HEK293T (cell line): ENCODE data around the gene APEX1.
A peak's percentile ranks its signal among the peaks of the same experiment; 100 is the strongest.
"Not testable (repeated sequence)": the region's sequence is repeated elsewhere in the genome, so short reads cannot be mapped to it uniquely, and the experiment has no call there.

Source experiments
- CTCF ChIA-PET: fragments of 350-600 bp; formaldehyde crosslinking; extraction: SDS; loops from one replicate; lab custom pipeline; 2021; ENCODE audit warnings: antibody characterized with exemption, inconsistent platforms; lab: Yijun Ruan, JAX
- POLR2A ChIA-PET: fragments of 350-600 bp; formaldehyde crosslinking; extraction: SDS; loops from one replicate; lab custom pipeline; 2020; ENCODE audit warnings: antibody characterized with exemption, inconsistent platforms; lab: Yijun Ruan, JAX
- DNase-seq: peaks from one replicate; pipeline ENCODE4 v3.0.0; 2012; ENCODE audit warnings: mixed read lengths; ENCODE audit errors: extremely low spot score
- ARNT ChIP-seq: fragments of 450-650 bp; IDR thresholded peaks from 2 replicates; pipeline ENCODE4 v1.6.1; 2017; ENCODE audit warnings: mild to moderate bottlenecking
- BHLHE40 ChIP-seq: fragments of 450-650 bp; IDR thresholded peaks from 2 replicates; pipeline ENCODE4 v1.6.1; 2016; ENCODE audit warnings: mild to moderate bottlenecking, moderate library complexity, borderline replicate concordance
- CTBP1 ChIP-seq: fragments of 450-650 bp; IDR thresholded peaks from 2 replicates; pipeline ENCODE4 v1.6.1; 2016; ENCODE audit warnings: borderline replicate concordance
- ELF4 ChIP-seq: fragments of 450-650 bp; IDR thresholded peaks from 2 replicates; pipeline ENCODE4 v1.6.1; 2017; ENCODE audit warnings: antibody characterized with exemption
- FOXA1 ChIP-seq: fragments of 450-650 bp; IDR thresholded peaks from 2 replicates; pipeline ENCODE4 v1.6.1; 2016; ENCODE audit warnings: mild to moderate bottlenecking
- FOXK2 ChIP-seq: fragments of 450-650 bp; IDR thresholded peaks from 2 replicates; pipeline ENCODE4 v1.6.1; 2016; ENCODE audit warnings: mild to moderate bottlenecking
- FOXM1 ChIP-seq: fragments of 450-650 bp; IDR thresholded peaks from 2 replicates; pipeline ENCODE4 v1.6.1; 2017; ENCODE audit warnings: mild to moderate bottlenecking, borderline replicate concordance
- HDGF ChIP-seq: fragments of 450-650 bp; IDR thresholded peaks from 2 replicates; pipeline ENCODE4 v1.6.1; 2017; ENCODE audit warnings: antibody characterized with exemption, borderline replicate concordance
- L3MBTL2 ChIP-seq: fragments of 450-650 bp; conservative IDR thresholded peaks from 2 replicates; pipeline ENCODE4 v1.6.1; 2016; ENCODE audit warnings: mild to moderate bottlenecking
- LEF1 ChIP-seq: fragments of 450-650 bp; IDR thresholded peaks from 2 replicates; pipeline ENCODE4 v1.6.1; 2017; ENCODE audit warnings: mild to moderate bottlenecking, borderline replicate concordance
- NFRKB ChIP-seq: fragments of 450-650 bp; IDR thresholded peaks from 2 replicates; pipeline ENCODE4 v1.6.1; 2016; ENCODE audit warnings: mild to moderate bottlenecking, moderate library complexity
- SP1 ChIP-seq: fragments of 450-650 bp; IDR thresholded peaks from 2 replicates; pipeline ENCODE4 v1.6.1; 2017
- SUZ12 ChIP-seq: fragments of 450-650 bp; IDR thresholded peaks from 2 replicates; pipeline ENCODE4 v1.6.1; 2016; ENCODE audit warnings: mild to moderate bottlenecking
- ZNF384 ChIP-seq: fragments of 450-650 bp; IDR thresholded peaks from 2 replicates; pipeline ENCODE4 v1.6.1; 2016
- TF ChIP-seq, protein P1 (sequence below): fragments of 450-650 bp; IDR thresholded peaks from 2 replicates; pipeline ENCODE4 v1.6.1; 2016

The APEX1 gene

GRCh38 chr14:20441461-20441860 lies 13.6 kb upstream of the APEX1 start:
- DNase-seq: no peak
- TF ChIP-seq FOXA1: no peak
- TF ChIP-seq BHLHE40: no peak
- no peak for TF ChIP-seq NFRKB
- no peak for TF ChIP-seq HDGF
- TF ChIP-seq LEF1: no peak
- TF ChIP-seq SP1: no peak
- no peak for TF ChIP-seq ARNT
- TF ChIP-seq ELF4: no peak
- POLR2A ChIA-PET: interaction anchor here (0.8 to 1.9 kb wide), 2 partner anchors 13 to 28 kb away, joined by 3 to 11 read pairs; partner anchors contain the start of genes APEX1 and OSGEP
- CTCF ChIA-PET: no interaction called here

DNA sequence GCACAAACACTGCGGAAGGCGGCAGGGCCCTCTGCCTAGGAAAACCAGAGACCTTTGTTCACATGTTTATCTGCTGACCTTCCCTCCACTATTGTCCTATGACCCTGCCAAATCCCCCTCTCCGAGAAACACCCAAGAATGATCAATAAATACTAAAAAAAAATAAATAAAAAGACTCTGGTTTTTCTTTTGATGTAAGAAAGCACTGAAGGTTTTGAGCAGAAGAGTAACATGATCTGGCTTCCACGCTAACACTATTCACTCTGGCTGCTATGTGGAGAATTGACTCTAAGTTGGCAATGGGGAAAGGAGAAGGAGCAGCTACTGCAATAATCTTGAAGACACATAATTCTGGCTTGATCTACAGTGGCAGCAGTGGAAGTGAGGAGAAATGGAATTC lies 11.4 kb upstream of the APEX1 start:
- ChIA-PET POLR2A (interaction anchor here (1.5 kb wide), 1 partner anchor 18 kb away, joined by 4 read pairs; the partner anchor contains the start of gene PIP4P1), CTCF (interaction anchor here (1.1 kb wide), 1 partner anchor 29 kb away, joined by 3 read pairs; no protein-coding TSS in a partner anchor)
- not testable (repeated sequence) for DNase-seq

DNA sequence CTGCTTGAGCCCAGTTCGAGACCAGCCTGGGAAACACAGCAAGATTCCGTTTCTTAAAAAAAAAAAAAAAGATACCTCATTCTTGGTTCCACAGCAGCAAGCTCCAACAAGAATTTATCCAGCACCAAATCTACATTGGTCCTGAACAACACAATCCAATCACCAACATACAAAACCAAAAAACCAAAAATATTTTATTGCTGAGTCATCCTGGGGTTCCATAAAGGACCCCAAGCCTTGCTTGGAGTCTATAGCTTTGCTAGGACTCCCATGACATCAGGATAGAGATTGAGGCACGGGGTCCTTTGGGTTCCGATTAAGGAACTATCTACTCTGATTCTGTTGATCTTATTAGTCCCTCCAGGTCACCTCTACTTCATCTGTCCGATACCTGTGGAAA lies 8.1 kb upstream of the APEX1 start:
- no peak for DNase-seq
- ChIA-PET CTCF (no interaction called here), POLR2A (no interaction called here)
- TF ChIP-seq, protein P1, sequence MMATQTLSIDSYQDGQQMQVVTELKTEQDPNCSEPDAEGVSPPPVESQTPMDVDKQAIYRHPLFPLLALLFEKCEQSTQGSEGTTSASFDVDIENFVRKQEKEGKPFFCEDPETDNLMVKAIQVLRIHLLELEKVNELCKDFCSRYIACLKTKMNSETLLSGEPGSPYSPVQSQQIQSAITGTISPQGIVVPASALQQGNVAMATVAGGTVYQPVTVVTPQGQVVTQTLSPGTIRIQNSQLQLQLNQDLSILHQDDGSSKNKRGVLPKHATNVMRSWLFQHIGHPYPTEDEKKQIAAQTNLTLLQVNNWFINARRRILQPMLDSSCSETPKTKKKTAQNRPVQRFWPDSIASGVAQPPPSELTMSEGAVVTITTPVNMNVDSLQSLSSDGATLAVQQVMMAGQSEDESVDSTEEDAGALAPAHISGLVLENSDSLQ: no peak
- TF ChIP-seq NFRKB (no peak), LEF1 (no peak), ZNF384 (no peak)

- ChIA-PET POLR2A (interaction anchor here (5.5 kb wide), 1 partner anchor 39 kb away, joined by 58 read pairs; the partner anchor contains the start of gene TEP1), CTCF (interaction anchor here (0.6 kb wide), 1 partner anchor 369 kb away, joined by 4 read pairs; no protein-coding TSS in a partner anchor)
- DNase-seq: not testable (repeated sequence)
Measured at GRCh38 chr14:20452831-20453230, 2.2 kb upstream of the APEX1 start.

DNA sequence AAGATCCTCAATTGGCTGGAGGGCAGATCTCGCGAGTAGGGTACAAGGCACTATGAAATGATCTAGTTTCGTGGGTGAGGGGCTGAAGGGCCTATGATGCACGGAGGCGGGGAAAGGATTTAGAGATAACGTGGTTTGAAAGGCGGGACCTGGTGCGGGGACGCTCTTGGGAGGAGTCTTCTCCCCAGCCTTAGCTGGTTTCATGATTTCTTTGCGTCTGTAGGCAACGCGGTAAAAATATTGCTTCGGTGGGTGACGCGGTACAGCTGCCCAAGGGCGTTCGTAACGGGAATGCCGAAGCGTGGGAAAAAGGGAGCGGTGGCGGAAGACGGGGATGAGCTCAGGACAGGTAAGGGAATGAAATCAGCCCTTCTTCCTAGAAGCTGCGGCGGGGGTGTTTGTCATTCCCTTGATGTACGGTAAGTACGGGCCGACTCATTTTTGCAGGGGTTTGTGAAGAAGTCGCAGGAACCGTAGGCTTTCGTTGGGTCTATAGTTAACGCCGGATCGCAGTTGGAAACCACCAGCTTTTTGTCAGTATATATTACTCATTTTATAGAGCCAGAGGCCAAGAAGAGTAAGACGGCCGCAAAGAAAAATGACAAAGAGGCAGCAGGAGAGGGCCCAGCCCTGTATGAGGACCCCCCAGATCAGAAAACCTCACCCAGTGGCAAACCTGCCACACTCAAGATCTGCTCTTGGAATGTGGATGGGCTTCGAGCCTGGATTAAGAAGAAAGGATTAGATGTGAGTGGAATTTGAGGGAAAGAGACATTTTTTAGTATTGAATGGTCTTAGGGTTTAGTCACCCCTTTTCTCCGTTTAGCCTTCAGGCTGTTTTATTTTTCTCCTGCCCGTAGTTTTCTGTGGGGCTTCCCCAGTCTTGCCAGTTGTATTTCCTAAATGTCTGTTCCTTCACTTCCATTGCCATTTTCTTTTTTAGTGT lies 602 bp downstream of the APEX1 start:
- TF ChIP-seq FOXM1 (no peak), CTBP1 (no peak), L3MBTL2 (peak; percentile 25; the same call in 1 of the 2 replicates)
- ChIA-PET POLR2A (interaction anchor here (0.6 to 5.5 kb wide), 27 partner anchors 8 to 259 kb away, joined by 3 to 58 read pairs (median 7); partner anchors contain the start of genes CCNB1IP1, KLHL33, PARP2 and PNP), CTCF (interaction anchor here (1.0 to 1.5 kb wide), 2 partner anchors 40 kb away, joined by 4 to 6 read pairs; no protein-coding TSS in a partner anchor)
- peak; percentile 49 for DNase-seq

DNA sequence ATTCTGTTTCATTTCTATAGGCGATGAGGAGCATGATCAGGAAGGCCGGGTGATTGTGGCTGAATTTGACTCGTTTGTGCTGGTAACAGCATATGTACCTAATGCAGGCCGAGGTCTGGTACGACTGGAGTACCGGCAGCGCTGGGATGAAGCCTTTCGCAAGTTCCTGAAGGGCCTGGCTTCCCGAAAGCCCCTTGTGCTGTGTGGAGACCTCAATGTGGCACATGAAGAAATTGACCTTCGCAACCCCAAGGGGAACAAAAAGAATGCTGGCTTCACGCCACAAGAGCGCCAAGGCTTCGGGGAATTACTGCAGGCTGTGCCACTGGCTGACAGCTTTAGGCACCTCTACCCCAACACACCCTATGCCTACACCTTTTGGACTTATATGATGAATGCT lies 1.9 kb downstream of the APEX1 start:
- ChIA-PET POLR2A (interaction anchor here (4.1 to 5.5 kb wide), 2 partner anchors 12 to 44 kb away, joined by 47 to 58 read pairs; partner anchors contain the start of genes PNP and TEP1), CTCF (no interaction called here)
- TF ChIP-seq L3MBTL2: no peak
- no peak for DNase-seq

DNA sequence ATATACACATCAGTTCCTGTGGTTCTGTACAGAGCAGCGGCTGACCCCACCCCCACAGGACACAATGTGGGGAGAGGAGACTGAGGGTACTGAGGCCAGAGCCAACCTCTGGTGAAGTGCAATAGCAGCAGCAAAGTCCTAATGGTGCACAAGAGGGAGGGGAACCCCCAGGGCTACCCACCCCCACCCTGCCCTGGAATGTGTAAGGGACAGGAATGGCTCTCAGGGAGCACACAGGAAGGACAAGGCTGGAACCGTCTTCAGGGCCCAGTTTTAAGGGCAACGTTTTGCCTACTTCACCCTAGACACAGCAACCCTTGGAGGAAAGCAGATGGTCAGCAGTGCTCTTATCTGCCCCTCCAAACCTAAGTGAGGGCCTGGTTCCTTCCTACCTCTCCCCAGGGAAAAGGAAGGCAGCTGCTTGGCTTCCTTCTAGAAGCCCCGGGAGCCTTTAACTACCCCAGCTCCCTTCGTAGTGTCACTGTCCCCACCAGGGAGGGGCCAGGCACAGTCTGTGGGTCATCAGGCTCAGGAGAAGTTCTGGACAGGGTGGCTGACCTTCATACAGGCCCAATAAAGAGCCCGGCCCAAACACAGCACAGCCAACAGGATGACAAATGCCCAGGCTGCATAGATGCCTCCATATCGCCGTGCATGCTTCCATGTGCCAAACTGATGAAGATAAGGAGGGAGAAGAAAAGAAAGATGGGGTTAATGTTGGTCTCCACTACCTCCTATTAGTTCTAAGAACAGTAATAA lies 3.2 kb downstream of the APEX1 start:
- TF ChIP-seq SUZ12 (no peak), FOXK2 (no peak), BHLHE40 (no peak), L3MBTL2 (no peak), CTBP1 (no peak), SP1 (no peak), ZNF384 (no peak), LEF1 (no peak), FOXA1 (no peak), HDGF (no peak), ARNT (no peak)
- TF ChIP-seq, protein P1: no peak
- CTCF ChIA-PET: no interaction called here
- no peak for DNase-seq
- POLR2A ChIA-PET: interaction anchor here (0.6 to 4.4 kb wide), 2 partner anchors 12 to 115 kb away, joined by 3 to 38 read pairs; partner anchors contain the start of genes PARP2 and PNP
